ENCODE measurements around the gene CIZ1.
"Not testable (repeated sequence)": the region's sequence is repeated elsewhere in the genome, so short reads cannot be mapped to it uniquely, and the experiment has no call there.

CIZ1 gene, protein sequence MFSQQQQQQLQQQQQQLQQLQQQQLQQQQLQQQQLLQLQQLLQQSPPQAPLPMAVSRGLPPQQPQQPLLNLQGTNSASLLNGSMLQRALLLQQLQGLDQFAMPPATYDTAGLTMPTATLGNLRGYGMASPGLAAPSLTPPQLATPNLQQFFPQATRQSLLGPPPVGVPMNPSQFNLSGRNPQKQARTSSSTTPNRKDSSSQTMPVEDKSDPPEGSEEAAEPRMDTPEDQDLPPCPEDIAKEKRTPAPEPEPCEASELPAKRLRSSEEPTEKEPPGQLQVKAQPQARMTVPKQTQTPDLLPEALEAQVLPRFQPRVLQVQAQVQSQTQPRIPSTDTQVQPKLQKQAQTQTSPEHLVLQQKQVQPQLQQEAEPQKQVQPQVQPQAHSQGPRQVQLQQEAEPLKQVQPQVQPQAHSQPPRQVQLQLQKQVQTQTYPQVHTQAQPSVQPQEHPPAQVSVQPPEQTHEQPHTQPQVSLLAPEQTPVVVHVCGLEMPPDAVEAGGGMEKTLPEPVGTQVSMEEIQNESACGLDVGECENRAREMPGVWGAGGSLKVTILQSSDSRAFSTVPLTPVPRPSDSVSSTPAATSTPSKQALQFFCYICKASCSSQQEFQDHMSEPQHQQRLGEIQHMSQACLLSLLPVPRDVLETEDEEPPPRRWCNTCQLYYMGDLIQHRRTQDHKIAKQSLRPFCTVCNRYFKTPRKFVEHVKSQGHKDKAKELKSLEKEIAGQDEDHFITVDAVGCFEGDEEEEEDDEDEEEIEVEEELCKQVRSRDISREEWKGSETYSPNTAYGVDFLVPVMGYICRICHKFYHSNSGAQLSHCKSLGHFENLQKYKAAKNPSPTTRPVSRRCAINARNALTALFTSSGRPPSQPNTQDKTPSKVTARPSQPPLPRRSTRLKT

DNA sequence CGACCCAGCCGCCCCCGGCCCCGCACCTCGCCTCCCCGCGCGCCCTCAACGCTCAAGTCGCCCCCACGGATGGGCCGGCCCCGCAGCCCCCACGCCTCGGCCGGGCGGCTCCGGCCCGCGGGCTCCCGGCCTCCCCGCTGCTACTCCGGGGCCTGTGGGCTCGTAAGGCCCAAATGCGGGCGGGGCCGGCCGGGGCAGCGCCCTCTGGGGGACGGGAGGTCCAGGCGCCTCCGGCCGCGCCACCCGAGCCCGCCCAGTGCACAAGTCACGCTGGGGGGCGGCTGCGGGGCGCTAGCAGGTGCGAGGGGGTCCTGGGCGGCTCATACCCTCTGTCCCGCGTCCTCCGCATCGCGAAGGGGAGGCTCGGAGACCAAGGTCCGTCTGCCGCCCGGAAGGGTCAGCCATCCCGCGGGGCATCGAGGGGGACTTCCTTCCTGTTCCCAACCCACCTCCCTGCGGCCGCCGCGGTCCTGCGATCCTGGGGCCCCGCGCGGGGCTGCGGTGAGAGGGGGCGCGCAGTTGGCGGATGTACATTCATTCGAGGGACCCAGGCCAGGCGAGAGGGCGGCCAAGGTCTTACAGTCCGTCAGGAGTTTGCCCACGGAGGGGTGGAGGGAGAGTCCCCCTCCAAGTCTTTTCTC lies at the start of gene CIZ1:
Gene CIZ1, minus strand, starts transcription at position 167 of the 641 bp plus-strand sequence. CDS start 715 bp downstream, outside the sequence.
- peak; percentile 35 to 66 (median 55) for DNase-seq (ENCODE audit: low read depth in 4 of 4, low spot score in 1 of 4)

DNA sequence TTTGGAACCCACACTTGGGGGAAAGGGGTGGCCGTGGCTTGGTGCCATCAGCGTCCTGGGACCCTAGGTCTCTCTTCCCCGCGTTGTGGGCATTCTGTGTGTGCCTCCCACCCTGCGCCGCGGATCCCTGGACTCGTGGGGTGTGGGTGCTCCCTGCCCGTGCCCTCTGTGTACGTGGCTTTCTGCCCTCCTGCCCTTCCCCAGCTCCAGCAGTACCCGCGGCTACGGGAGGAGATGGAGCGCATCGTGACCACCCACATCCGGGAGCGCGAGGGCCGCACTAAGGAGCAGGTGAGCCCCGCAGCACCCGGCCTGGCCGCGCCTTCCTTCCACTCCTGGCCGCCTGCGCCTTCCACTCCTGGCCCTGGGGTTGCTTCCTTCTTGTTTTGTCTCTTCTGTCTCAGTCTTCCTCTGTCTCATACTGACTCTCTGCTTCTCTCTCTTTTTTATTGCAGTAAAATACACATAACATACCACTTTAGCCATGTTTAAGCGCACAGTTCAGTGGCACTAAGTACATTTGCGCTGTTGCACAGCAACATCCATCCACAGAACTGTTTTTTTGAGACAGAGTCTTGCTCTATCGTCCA lies 42.5 kb upstream of the CIZ1 start:
- no peak for DNase-seq (ENCODE audit: low read depth in 4 of 4, low spot score in 1 of 4)

DNA sequence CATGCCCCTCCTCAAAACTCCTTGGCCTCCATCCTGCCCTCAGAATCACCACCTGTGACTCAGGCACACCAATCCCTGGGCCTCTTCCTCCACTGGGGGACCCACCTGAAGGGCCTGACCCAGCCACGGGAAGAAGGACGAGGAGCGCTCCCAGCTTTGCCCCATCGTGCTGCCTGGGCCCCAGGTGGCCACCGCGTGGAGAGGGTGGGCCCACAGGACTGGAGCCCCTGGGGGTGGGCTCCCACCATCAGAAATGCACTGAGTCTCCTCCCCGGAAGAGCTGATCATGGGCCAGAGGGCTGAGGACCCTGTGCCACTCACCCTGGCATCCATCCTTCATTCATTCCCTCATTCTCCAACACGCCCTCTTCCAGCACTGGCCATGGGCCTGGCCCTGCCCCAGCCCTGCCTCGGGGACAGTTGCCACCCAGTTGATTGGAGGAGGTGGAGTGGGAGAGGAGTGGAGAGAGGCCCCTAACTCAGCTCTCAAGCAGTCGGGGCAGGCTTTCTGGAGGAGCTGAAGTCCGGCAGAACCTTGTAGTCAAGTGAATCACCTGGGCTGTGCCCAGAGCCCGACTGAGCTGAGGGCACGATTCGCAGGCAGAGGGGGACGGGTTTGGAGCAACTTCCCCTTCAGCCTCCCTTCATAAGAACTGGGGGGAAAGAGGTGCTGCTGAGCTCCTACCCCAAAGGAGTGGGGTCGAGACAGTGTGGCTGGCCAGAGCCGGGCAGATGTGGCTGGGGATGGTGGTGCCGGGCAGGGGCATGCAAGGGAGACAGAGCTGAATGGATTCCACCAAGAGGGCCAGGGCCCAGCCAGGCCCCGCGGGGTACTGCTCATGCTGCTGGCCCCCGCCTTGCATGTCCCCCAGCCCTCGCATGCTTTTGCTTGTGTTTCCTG lies 41.4 kb upstream of the CIZ1 start:
- no peak for DNase-seq (ENCODE audit: low read depth in 4 of 4, low spot score in 1 of 4)

DNA sequence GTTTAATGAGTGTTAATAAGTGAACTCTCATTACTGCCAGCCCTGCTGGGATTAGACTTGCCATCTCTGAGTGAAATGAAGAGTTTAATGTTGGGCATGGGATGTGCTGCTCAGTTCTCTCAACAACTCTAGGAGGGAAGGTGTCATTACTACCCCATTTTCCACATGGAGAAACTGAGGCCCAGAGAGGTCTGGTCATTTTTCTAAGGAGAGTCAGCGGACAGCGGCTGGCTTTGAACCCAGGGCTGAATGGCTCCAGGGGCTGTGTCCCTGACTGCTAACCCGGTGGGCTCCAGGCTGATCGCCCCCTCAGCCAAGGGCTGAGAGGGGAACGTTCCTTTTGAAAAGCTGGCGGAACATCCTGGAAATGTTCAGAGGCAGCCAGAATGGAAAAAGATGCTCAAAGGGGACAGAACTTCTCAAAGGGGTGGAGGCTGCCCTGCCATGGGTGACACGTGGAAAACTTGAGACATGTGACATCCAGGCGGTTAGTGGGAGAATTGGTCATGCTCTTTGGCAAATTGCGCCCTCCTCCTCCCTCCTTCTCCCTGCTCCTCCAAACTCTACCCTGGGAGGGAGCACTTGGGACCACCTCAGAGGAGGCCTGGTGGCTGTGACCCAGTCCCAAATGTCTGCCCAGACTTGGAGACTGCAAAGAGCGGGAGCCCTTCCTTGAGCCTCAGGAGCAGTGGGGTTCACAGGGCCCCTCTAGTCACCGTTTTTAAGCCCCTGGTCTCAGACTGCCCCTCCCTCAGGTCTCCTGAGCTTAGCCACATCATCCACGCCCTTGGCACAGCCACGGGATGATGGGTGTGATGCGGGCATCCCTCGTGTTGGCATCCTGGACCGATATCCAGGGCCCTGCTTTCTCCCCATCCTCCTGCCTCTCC lies 40.5 kb upstream of the CIZ1 start:
- DNase-seq (ENCODE audit: low read depth in 4 of 4, low spot score in 1 of 4), result no peak

DNA sequence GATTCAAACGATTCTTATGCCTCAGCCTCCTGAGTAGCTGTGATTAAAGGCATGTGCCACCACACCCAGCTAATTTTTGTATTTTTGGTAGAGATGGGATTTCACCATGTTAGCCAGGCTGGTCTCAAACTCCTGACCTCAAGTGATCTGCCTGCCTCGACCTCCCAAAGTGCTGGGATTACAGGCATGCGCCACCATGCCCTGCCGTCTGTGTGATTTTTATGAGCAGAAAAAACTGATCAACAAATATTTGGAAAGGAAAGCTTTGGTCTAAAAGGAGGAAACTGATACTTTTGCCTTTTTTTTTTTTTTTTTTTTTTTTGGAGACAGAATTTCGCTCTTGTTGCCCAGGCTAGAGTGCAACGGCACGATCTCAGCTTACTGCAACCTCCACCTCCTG lies 39.5 kb upstream of the CIZ1 start:
- not testable (repeated sequence) for DNase-seq (ENCODE audit: low read depth in 4 of 4, low spot score in 1 of 4)

DNA sequence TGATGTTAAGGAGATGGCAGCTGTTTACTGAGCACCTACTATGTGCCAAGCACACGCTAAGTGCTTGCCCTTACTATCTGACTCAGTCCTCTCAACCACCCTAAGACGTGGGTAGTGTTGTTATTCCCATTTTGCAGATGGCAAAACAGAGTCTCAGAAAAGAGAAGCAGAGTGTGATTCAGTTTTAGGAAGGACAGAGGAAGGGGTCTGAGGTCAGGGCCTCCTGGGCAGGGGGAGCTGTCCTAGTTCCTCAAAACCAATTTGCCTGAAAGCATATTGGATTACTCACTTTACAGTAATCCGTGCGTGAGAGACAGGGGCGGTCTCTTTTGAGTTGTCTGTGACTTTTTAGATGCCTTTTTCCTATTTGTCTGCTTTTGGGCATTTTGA lies 35.0 kb upstream of the CIZ1 start:
- no peak for DNase-seq (ENCODE audit: low read depth in 4 of 4, low spot score in 1 of 4)

DNA sequence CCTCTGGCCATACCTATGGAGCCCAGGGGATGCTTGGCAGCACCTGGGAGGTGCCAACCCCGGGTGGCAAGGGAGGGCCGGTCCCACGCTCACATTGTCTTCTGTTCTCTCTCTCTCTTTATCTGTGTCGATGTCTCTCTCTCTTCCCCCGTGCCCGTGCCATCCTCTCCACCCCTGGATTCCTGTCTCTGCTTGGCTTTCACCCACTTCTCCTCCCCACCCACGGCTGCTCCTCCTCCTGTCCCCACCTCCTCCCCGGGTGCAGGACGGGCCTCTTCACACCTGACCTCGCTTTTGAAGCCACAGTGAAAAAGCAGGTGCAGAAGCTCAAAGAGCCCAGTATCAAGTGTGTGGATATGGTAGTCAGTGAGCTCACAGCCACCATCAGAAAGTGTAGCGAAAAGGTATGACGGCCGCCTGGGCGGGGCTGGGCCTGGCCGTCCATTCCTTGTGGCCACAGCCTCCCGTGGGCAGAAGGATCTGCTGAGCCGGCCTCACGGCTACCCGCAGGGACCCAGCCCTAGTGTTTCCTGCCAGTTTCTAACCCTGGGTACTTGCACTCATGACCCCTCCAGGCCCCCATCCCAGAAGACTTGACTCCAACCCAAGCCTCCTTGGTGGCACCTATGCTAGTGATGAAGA lies 34.5 kb upstream of the CIZ1 start:
- DNase-seq (ENCODE audit: low read depth in 4 of 4, low spot score in 1 of 4), result no peak

DNA sequence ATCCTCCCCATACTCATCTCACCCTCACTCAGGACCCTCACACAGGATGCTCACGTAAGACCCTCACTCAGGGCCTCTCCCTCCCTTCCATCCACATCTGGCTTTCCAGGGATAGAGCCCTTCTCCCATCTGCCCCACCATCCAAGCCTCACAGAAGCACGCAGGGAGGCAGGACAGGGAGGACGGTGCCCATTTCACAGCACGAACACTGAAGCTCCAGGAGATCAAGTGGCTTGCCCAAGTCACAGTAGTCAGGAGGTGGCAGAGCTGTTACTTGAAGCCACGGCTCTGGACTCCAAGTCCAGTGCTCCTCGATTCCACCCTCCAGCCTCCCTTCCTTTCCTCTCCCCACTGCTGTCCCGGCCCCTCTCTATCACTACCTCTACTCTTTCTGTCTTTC lies 33.5 kb upstream of the CIZ1 start:
- DNase-seq (ENCODE audit: low read depth in 4 of 4, low spot score in 1 of 4), result no peak

DNA sequence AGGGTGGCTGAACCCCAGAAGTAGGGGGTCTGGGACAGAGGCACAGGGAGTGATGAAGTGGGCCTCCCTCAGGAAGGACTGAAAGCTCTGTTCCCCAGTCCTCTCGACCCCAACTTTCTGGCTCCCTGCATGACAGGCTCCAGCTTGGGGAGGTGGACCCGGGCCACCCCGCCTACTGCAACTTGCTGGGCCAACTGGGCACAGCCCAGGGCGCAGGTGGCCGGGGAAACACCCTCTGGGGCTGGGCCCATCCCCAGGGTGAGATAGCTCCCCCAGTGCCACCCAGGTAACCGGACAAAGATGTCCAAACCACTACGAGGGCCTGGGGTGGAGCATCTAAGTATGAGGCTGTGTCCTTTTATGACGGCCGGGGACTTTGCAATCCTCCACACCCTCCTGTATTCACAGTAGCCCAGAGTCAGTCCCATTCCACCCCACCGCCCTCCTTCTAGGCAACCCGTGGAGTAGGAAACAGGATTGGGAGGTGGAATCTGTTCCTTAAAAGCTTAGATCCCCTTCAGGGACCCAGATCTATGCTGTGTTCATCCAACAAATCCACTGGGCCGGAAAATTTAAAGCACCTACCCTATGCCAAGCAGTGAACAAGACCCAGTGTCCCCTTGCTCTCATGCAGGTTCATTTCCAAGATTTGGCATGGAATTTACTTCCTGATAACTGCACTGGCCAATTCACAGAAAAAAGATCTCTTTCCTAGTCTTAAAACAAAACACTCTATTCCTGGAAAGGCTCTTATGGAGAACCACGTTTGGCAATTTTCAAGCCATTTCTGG lies 31.7 kb upstream of the CIZ1 start:
- DNase-seq (ENCODE audit: low read depth in 4 of 4, low spot score in 1 of 4), result no peak

DNA sequence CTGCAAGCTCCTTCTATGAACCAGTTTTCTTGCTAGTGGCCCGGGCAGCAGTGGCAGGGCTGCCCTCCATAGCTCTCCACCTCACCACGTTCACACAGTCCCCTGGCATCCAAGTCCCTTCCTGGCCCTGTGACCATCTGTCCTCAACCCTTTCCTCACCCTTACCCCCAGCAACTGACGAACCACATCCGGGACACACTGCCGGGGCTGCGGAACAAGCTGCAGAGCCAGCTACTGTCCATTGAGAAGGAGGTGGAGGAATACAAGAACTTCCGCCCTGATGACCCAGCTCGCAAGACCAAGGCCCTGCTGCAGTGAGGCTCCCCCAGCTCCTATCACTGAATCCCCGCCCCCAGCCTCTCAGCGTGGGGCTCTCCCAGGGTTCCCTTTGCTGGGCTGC lies 30.7 kb upstream of the CIZ1 start:
- DNase-seq (ENCODE audit: low read depth in 4 of 4, low spot score in 1 of 4), result no peak

DNA sequence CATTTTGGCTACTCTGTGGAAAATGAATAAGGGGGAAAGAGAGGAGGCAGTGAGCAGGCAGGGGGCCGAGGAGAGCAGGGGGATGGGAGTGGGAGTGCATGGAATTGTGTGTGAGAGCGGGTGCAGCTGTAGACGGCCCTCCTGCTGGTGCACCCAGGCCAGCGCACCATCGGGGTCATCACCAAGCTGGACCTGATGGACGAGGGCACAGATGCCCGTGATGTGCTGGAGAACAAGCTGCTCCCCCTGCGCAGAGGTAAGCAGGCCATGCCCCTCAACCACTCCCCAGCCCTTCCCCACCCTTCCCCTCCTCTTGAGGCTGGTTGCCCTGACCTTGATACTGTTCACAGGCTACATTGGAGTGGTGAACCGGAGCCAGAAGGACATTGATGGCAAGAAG lies 28.5 kb upstream of the CIZ1 start:
- DNase-seq (ENCODE audit: low read depth in 4 of 4, low spot score in 1 of 4), result no peak

DNA sequence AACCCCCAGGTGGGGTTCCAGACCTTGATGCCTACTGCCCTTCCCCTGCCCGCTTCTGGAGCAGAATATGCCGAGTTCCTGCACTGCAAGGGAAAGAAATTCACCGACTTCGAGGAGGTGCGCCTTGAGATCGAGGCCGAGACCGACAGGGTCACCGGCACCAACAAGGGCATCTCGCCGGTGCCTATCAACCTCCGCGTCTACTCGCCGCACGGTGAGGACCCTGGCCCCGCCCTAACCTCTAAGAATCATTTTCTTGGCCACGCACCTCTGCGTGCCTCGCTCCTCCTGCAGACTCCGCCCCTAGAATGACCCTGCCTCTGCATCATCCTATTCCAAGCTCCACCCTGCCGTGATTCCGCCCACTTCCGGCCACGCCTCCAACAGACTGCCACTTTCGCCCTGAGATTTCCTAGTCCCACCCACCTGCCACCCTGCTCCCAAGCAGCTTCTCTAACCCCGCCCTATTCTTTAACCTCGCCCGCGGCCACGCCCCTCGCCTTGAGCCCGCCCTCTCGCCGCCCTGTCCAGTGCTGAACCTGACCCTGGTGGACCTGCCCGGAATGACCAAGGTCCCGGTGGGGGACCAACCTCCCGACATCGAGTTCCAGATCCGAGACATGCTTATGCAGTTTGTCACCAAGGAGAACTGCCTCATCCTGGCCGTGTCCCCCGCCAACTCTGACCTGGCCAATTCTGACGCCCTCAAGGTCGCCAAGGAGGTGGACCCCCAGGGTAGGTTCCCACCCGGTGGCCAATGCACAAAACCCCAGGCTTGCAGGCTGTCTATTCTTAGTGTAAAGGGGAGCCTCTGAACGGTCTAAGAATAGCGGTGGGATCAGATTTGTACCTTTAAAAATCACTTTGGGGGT lies 27.4 kb upstream of the CIZ1 start:
- peak; percentile 83 to 95 (median 87) for DNase-seq (ENCODE audit: low read depth in 4 of 4, low spot score in 1 of 4)

DNA sequence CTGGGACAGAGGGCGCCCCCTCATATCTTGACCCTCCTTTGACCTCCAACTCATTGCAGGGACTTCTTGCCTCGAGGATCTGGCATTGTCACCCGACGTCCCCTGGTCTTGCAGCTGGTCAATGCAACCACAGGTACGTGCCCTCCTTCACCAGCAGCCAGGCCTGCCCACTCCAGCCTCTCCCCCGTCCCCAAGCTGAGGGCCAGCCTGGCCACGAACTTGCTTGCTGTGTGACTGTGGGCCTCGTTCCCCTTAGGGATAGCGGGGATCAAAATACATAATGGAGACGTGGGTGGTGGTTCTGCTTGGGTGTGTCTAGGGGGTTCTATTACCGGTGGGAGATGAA lies 26.8 kb upstream of the CIZ1 start:
- DNase-seq (ENCODE audit: low read depth in 4 of 4, low spot score in 1 of 4), result no peak

DNA sequence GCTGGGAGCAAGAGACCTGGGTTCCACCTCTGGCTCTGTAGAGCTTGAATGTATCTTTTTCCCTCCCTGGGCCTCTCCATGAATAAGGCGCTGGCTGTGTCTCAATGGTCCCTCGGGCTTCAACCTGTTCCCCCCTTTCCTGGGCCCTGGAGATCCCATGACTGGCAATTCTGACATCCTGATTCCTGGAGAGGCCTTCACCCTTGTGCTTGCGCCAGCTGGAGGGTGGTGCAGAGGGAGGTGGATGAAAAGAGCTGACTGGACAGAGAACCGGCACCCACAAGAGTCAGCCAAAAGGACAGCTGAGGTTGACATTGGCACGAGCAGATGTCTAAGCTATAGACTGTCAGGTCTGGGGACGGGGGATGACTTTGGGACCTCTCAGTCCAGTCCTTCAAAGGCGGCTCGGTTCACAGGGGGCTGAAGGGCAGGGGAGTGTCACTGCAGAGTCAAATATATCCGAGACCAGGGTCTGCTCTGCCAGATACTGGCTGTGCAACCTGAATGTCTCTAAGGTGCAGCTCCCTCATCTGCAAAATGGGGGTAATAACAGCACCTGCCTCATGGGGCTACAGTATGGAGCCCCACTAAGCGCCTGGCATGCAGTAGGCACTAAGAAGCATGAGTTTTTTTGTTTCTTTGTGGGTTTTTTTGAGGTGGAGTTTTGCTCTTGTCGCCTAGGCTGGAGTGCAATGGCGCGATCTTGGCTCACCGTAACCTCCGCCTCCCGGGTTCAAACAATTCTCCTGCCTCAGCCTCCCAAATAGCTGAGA lies 25.6 kb upstream of the CIZ1 start:
- no peak for DNase-seq (ENCODE audit: low read depth in 4 of 4, low spot score in 1 of 4)

DNA sequence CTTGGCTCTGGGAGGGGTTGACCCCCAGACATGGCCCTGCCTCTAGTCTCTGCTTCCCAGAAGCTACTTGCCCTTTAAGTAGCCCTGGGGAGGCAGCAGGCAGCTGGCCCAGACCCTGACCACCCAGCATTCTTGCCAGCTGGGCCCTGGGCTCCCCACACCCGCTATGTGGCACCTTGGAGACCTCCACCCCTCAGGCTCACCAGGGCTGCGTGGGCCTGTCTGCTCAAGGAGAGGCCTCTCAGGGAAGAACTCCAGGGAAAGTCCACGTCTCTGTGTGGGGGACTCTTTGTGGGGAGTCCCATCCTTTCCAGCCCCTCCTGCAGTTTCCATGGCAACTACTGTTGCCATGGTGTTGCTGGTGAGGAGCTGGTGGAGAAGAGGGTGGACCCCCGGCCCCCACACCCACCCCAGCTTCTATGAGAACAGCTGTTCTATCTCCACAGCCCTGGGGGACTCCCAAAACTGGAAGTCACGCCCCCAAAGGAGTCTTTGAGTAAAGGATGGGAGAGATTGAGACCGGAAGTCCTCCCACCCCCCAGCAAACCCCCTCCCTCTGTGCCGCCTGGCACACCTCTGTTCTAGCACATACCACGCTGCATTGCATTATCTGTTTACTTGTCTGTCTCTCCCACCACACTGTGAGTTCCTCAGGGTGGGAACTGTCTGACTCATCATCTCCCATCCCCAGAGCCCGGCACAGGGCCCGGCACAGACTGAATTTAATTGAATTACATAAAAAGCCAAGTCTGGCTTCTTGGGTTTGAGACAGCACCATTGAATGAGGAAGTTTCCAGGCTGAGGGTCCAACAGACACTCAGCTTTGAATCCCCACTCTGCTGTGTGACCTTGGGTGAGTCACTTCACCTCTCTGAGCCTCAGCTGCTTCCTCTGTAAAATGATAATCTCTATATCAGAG lies 24.4 kb upstream of the CIZ1 start:
- DNase-seq (ENCODE audit: low read depth in 4 of 4, low spot score in 1 of 4), result no peak

All from stimulated activated CD4-positive, alpha-beta T cell treated with anti-CD3 and anti-CD28 coated beads, Interleukin-1b, Interleukin-23, amount 100 ng/mL, for 24 hours (primary cell).